ENCODE data around the gene MUC12. TPM values are rescaled to one million over a fixed set of nuclear protein-coding genes. Genes with fewer than 3 reads are reported as not detected.
"Not testable (repeated sequence)": the region's sequence is repeated elsewhere in the genome, so short reads cannot be mapped to it uniquely, and the experiment has no call there.

Gene MUC12
- total and polyA plus RNA-seq, 2 of the 13 experiments (the other 11 are each of a cell fraction or from before 2014, with no cell fraction given) = not detected

DNA sequence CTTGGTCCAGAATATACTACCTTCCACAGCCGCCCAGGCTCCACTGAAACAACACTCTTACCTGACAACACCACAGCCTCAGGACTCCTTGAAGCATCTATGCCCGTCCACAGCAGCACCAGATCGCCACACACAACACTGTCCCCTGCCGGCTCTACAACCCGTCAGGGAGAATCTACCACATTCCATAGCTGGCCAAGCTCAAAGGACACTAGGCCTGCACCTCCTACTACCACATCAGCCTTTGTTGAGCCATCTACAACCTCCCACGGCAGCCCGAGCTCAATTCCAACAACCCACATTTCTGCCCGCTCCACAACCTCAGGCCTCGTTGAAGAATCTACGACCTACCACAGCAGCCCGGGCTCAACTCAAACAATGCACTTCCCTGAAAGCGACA is 22.9 kb downstream of the MUC12 start:
- FAIRE-seq; H3K36me3 ChIP-seq (replicated peaks in 1 of 2; ENCODE audit: control insufficient read depth in 1 of 2, insufficient read depth in 2 of 2, low read length in 2 of 2); intact Hi-C loops (cut with micrococcal nuclease; ENCODE audit: unreplicated experiment); H3K79me2 ChIP-seq (ENCODE audit: insufficient read depth, low read length); BruUV-seq (replicated peaks); POLR2A ChIA-PET; H3K9me3 ChIP-seq (ENCODE audit: low read length); H3K4me3 ChIP-seq (replicated peaks in 1 of 3; ENCODE audit: insufficient read depth in 1 of 3, low read depth in 2 of 3, low read length in 3 of 3); H3K27ac ChIP-seq (ENCODE audit: extremely low read length, insufficient read depth, low read length); H4K20me1 ChIP-seq (ENCODE audit: insufficient read depth, low read length); H3K4me1 ChIP-seq (ENCODE audit: insufficient read depth, low read length); CTCF ChIA-PET (ENCODE audit: low intra/inter-chr PET ratio, low total read pairs); in situ Hi-C loops (cut with HindIII; ENCODE audit: extremely low pct_ligation_motif_present, low pct_unique_long_range_greater_than_20kb); H3K4me2 ChIP-seq (ENCODE audit: low read depth, low read length); DNase-seq (ENCODE audit: low spot score); H2AFZ ChIP-seq (ENCODE audit: low read length); H3K9ac ChIP-seq (ENCODE audit: insufficient read depth, low read depth, low read length): not testable (repeated sequence)
- WGBS (ENCODE audit: low lambda C conversion rate) = 11% methylated on average over 11 of the region's 12 CpGs
- peaks cover 0 to 25% of the 10 kb centered on the region in 2 experiments; a peak in 3 of 5 replicates for H3K27me3 ChIP-seq (ENCODE audit: control insufficient read depth in 1 of 2, insufficient read depth in 2 of 2, low read length in 2 of 2)
- ATAC-seq = peak; percentile 84

DNA sequence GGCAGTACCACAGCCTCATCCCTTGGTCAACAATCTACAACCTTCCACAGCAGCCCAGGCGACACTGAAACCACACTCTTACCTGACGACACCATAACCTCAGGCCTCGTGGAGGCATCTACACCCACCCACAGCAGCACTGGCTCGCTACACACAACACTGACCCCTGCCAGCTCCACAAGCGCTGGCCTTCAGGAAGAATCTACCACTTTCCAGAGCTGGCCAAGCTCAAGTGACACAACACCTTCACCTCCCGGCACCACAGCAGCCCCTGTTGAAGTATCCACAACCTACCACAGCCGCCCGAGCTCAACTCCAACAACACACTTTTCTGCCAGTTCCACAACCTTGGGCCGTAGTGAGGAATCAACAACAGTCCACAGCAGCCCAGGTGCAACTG is 25.3 kb downstream of the MUC12 start:
- WGBS (ENCODE audit: low lambda C conversion rate) = no CpG with 5 or more reads among the region's 9 CpGs
- not testable (repeated sequence) for ATAC-seq

GRCh38 chr7:100998530-100998929 is 29.2 kb downstream of the MUC12 start:
- H3K27ac ChIP-seq (ENCODE audit: extremely low read length, insufficient read depth, low read length); in situ Hi-C loops (cut with HindIII; ENCODE audit: extremely low pct_ligation_motif_present, low pct_unique_long_range_greater_than_20kb); POLR2A ChIA-PET; H3K4me2 ChIP-seq (ENCODE audit: low read depth, low read length); H4K20me1 ChIP-seq (ENCODE audit: insufficient read depth, low read length); H3K4me1 ChIP-seq (ENCODE audit: insufficient read depth, low read length); H3K27me3 ChIP-seq (ENCODE audit: control insufficient read depth in 1 of 2, insufficient read depth in 2 of 2, low read length in 2 of 2); DNase-seq (ENCODE audit: low spot score); H3K9me3 ChIP-seq (ENCODE audit: low read length); H3K79me2 ChIP-seq (ENCODE audit: insufficient read depth, low read length); H3K9ac ChIP-seq (ENCODE audit: insufficient read depth, low read depth, low read length); intact Hi-C loops (cut with micrococcal nuclease; ENCODE audit: unreplicated experiment); FAIRE-seq; H2AFZ ChIP-seq (ENCODE audit: low read length); H3K4me3 ChIP-seq (replicated peaks in 1 of 3; ENCODE audit: insufficient read depth in 1 of 3, low read depth in 2 of 3, low read length in 3 of 3); ATAC-seq; BruUV-seq (replicated peaks); CTCF ChIA-PET (ENCODE audit: low intra/inter-chr PET ratio, low total read pairs); H3K36me3 ChIP-seq (replicated peaks in 1 of 2; ENCODE audit: control insufficient read depth in 1 of 2, insufficient read depth in 2 of 2, low read length in 2 of 2): not testable (repeated sequence)
- 29% methylated on average over 6 of the region's 10 CpGs for whole genome bisulfite sequencing (ENCODE audit: low lambda C conversion rate)

More for the DNA sequence above, 25.3 kb downstream of the MUC12 start:
- in situ Hi-C loops (cut with HindIII; ENCODE audit: extremely low pct_ligation_motif_present, low pct_unique_long_range_greater_than_20kb); BruUV-seq (replicated peaks); DNase-seq (ENCODE audit: low spot score); H3K9ac ChIP-seq (ENCODE audit: insufficient read depth, low read depth, low read length); H3K4me3 ChIP-seq (replicated peaks in 1 of 3; ENCODE audit: insufficient read depth in 1 of 3, low read depth in 2 of 3, low read length in 3 of 3); H3K36me3 ChIP-seq (replicated peaks in 1 of 2; ENCODE audit: control insufficient read depth in 1 of 2, insufficient read depth in 2 of 2, low read length in 2 of 2); H4K20me1 ChIP-seq (ENCODE audit: insufficient read depth, low read length); H3K4me1 ChIP-seq (ENCODE audit: insufficient read depth, low read length); intact Hi-C loops (cut with micrococcal nuclease; ENCODE audit: unreplicated experiment); H3K9me3 ChIP-seq (ENCODE audit: low read length); H3K27ac ChIP-seq (ENCODE audit: extremely low read length, insufficient read depth, low read length); POLR2A ChIA-PET; FAIRE-seq; CTCF ChIA-PET (ENCODE audit: low intra/inter-chr PET ratio, low total read pairs); H3K4me2 ChIP-seq (ENCODE audit: low read depth, low read length); H3K79me2 ChIP-seq (ENCODE audit: insufficient read depth, low read length); H2AFZ ChIP-seq (ENCODE audit: low read length): not testable (repeated sequence)
- peaks cover 0 to 25% of the 10 kb centered on the region in 2 experiments; a peak in 3 of 5 replicates for H3K27me3 ChIP-seq (ENCODE audit: control insufficient read depth in 1 of 2, insufficient read depth in 2 of 2, low read length in 2 of 2)

DNA sequence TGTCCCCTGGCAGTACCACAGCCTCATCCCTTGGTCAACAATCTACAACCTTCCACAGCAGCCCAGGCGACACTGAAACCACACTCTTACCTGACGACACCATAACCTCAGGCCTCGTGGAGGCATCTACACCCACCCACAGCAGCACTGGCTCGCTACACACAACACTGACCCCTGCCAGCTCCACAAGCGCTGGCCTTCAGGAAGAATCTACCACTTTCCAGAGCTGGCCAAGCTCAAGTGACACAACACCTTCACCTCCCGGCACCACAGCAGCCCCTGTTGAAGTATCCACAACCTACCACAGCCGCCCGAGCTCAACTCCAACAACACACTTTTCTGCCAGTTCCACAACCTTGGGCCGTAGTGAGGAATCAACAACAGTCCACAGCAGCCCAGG is 30.0 kb downstream of the MUC12 start:
- DNase-seq (ENCODE audit: low spot score); H3K9me3 ChIP-seq (ENCODE audit: low read length); intact Hi-C loops (cut with micrococcal nuclease; ENCODE audit: unreplicated experiment); H4K20me1 ChIP-seq (ENCODE audit: insufficient read depth, low read length); H3K36me3 ChIP-seq (replicated peaks in 1 of 2; ENCODE audit: control insufficient read depth in 1 of 2, insufficient read depth in 2 of 2, low read length in 2 of 2); in situ Hi-C loops (cut with HindIII; ENCODE audit: extremely low pct_ligation_motif_present, low pct_unique_long_range_greater_than_20kb); POLR2A ChIA-PET; CTCF ChIA-PET (ENCODE audit: low intra/inter-chr PET ratio, low total read pairs); H3K4me2 ChIP-seq (ENCODE audit: low read depth, low read length); ATAC-seq; H3K27me3 ChIP-seq (ENCODE audit: control insufficient read depth in 1 of 2, insufficient read depth in 2 of 2, low read length in 2 of 2); H3K79me2 ChIP-seq (ENCODE audit: insufficient read depth, low read length); H2AFZ ChIP-seq (ENCODE audit: low read length); H3K4me1 ChIP-seq (ENCODE audit: insufficient read depth, low read length); BruUV-seq (replicated peaks); H3K9ac ChIP-seq (ENCODE audit: insufficient read depth, low read depth, low read length); FAIRE-seq; H3K27ac ChIP-seq (ENCODE audit: extremely low read length, insufficient read depth, low read length); H3K4me3 ChIP-seq (replicated peaks in 1 of 3; ENCODE audit: insufficient read depth in 1 of 3, low read depth in 2 of 3, low read length in 3 of 3): not testable (repeated sequence)
- WGBS (ENCODE audit: low lambda C conversion rate) = no CpG with 5 or more reads among the region's 9 CpGs

Data from HepG2 (cell line).